ENCODE data around the gene HOXA11.

The HOXA11 gene

GRCh38 chr7:27213433-27214238, 28.6 kb upstream of the HOXA11 start:
- no peak for TF ChIP-seq CTCF (IDR thresholded peaks at IDR 0.05; ENCODE audit: unreplicated experiment in 3 of 3)
- Mint-ChIP-seq H3K9me3 (no peaks in the 10 kb centered on the region), H3K4me3 (no peak overlapping the region), H3K36me3 (ENCODE audit: low read depth) (no peaks in the 10 kb centered on the region), H3K4me1 (no peaks in the 10 kb centered on the region), H3K27me3 (ENCODE audit: low read depth) (peaks cover 100% of the 10 kb centered on the region), H3K27ac (no peak overlapping the region)

- H3K27ac Mint-ChIP-seq: no peak overlapping the region
- no peaks in the 10 kb centered on the region for H3K4me1 Mint-ChIP-seq
- H3K27me3 Mint-ChIP-seq (ENCODE audit: low read depth): peaks cover 100% of the 10 kb centered on the region
- H3K9me3 Mint-ChIP-seq: peaks cover 2% of the 10 kb centered on the region
- H3K36me3 Mint-ChIP-seq (ENCODE audit: low read depth): no peaks in the 10 kb centered on the region
- no peak overlapping the region for H3K4me3 Mint-ChIP-seq
- TF ChIP-seq CTCF (IDR thresholded peaks at IDR 0.05; ENCODE audit: unreplicated experiment in 3 of 3): no peak
These were observed 27.7 kb upstream of the HOXA11 start for GRCh38 chr7:27212497-27213432.

GRCh38 chr7:27211764-27212204, 26.8 kb upstream of the HOXA11 start:
- Mint-ChIP-seq H3K27ac (no peak overlapping the region), H3K9me3 (peaks cover 2% of the 10 kb centered on the region), H3K4me3 (no peak overlapping the region), H3K27me3 (ENCODE audit: low read depth) (peaks cover 100% of the 10 kb centered on the region), H3K36me3 (ENCODE audit: low read depth) (no peaks in the 10 kb centered on the region), H3K4me1 (no peaks in the 10 kb centered on the region)
- no peak for TF ChIP-seq CTCF (IDR thresholded peaks at IDR 0.05; ENCODE audit: unreplicated experiment in 3 of 3)

- no peak overlapping the region for H3K4me3 Mint-ChIP-seq
- peaks cover 100% of the 10 kb centered on the region for H3K27me3 Mint-ChIP-seq (ENCODE audit: low read depth)
- peaks cover under 1% of the 10 kb centered on the region for H3K4me1 Mint-ChIP-seq
- TF ChIP-seq CTCF (IDR thresholded peaks at IDR 0.05; ENCODE audit: unreplicated experiment in 3 of 3): no peak
- no peaks in the 10 kb centered on the region for H3K36me3 Mint-ChIP-seq (ENCODE audit: low read depth)
- H3K9me3 Mint-ChIP-seq: peaks cover 4% of the 10 kb centered on the region
- no peak overlapping the region for H3K27ac Mint-ChIP-seq
These were observed 26.0 kb upstream of the HOXA11 start for GRCh38 chr7:27211084-27211446.

GRCh38 chr7:27210441-27211083, 25.5 kb upstream of the HOXA11 start:
- peak; percentile 84 to 87 (median 84) for TF ChIP-seq CTCF (IDR thresholded peaks at IDR 0.05; ENCODE audit: unreplicated experiment in 3 of 3)
- no peaks in the 10 kb centered on the region for H3K36me3 Mint-ChIP-seq (ENCODE audit: low read depth)

More at GRCh38 chr7:27210441-27211083, 25.5 kb upstream of the HOXA11 start:
- H3K4me1 Mint-ChIP-seq: peaks cover 5% of the 10 kb centered on the region
- peaks cover 100% of the 10 kb centered on the region for H3K27me3 Mint-ChIP-seq (ENCODE audit: low read depth)
- H3K9me3 Mint-ChIP-seq: peaks cover 4% of the 10 kb centered on the region
- H3K27ac Mint-ChIP-seq: peak overlapping the region in 1 of 3 experiments; percentile 27
- peak overlapping the region in 2 of 3 experiments; percentile 56 to 61 for H3K4me3 Mint-ChIP-seq
